ENCODE measurements around the gene GPR107. TPM values are rescaled to one million over a fixed set of nuclear protein-coding genes. Genes with fewer than 3 reads are reported as not detected.

Gene GPR107
- total and polyA plus RNA-seq, 2 donors (not counting 1 experiment from before 2014, with no cell fraction given): 10.4 to 28.1 TPM

DNA sequence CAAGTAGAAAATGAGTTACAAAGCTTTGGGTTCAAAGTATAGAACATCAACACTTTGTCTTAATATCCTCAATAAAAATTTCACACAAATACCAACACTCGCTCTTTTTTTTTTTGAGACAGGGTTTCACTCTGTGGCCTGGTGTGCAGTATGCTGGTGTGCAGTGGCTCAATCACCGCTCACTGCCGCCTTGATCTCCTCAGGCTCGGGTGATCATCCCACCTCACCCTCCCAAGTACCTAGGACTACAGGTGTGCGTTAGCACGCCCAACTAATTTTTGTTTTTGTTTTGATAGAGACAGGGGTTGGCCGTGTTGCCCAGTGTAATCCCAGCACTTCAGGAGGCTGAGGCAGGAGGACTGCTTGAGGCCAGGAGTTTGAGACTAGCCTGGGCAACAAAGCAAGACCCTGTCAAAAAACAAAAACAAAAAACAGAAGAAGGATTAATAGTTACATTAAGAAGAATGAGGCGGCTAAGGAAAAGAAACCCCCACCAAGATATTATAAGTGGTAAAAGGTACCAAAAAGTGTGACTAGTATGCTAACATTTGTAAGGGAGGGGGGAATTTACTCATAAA, 31.1 kb upstream of the GPR107 start:
- no peaks in the 10 kb centered on the region for H3K27me3 ChIP-seq (replicated peaks in 1 of 4; ENCODE audit: control extremely low read depth in 1 of 4, control insufficient read depth in 3 of 4, insufficient read depth in 4 of 4, low read length in 3 of 4)
- H3K9ac ChIP-seq (ENCODE audit: low read length): peak overlapping the region; percentile 46
- no CpG with 5 or more reads among the region's 8 CpGs for WGBS (ENCODE audit: insufficient coverage)
- CTCF ChIA-PET: interaction anchor here (0.9 to 2.1 kb wide), 7 partner anchors 9 to 85 kb away, joined by 3 to 8 read pairs (median 5); no protein-coding TSS in a partner anchor
- TF ChIP-seq EZH2 (IDR thresholded peaks at IDR 0.05; ENCODE audit: borderline replicate concordance, insufficient read depth, low read depth, low read length, poor library complexity, severe bottlenecking): no peak
- TF ChIP-seq, protein P1, sequence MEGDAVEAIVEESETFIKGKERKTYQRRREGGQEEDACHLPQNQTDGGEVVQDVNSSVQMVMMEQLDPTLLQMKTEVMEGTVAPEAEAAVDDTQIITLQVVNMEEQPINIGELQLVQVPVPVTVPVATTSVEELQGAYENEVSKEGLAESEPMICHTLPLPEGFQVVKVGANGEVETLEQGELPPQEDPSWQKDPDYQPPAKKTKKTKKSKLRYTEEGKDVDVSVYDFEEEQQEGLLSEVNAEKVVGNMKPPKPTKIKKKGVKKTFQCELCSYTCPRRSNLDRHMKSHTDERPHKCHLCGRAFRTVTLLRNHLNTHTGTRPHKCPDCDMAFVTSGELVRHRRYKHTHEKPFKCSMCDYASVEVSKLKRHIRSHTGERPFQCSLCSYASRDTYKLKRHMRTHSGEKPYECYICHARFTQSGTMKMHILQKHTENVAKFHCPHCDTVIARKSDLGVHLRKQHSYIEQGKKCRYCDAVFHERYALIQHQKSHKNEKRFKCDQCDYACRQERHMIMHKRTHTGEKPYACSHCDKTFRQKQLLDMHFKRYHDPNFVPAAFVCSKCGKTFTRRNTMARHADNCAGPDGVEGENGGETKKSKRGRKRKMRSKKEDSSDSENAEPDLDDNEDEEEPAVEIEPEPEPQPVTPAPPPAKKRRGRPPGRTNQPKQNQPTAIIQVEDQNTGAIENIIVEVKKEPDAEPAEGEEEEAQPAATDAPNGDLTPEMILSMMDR (IDR thresholded peaks at IDR 0.05): no peak
- Mint-ChIP-seq H3K9me3 (ENCODE audit: insufficient read depth) (no peaks in the 10 kb centered on the region), H3K4me3 (peak overlapping the region; percentile 88), H3K27me3 (no peaks in the 10 kb centered on the region), H3K4me1 (peaks cover 83% of the 10 kb centered on the region), H3K27ac (peak overlapping the region; percentile 98)
- H3K4me1 ChIP-seq (ENCODE audit: control insufficient read depth in 2 of 2, insufficient read depth in 2 of 2, low read length in 2 of 2): peaks cover 70 to 81% of the 10 kb centered on the region in 2 donors
- peak overlapping the region; percentile 72 for H3K4me2 ChIP-seq (replicated peaks; ENCODE audit: low read depth, low read length, poor library complexity, severe bottlenecking)
- ATAC-seq (ENCODE audit: low read depth) (peak; percentile 16), DNase-seq (no peak)
- POLR2A ChIA-PET: interaction anchor here (0.5 to 3.5 kb wide), 12 partner anchors 9 to 129 kb away, joined by 3 to 20 read pairs (median 10); no protein-coding TSS in a partner anchor
- H3K9me3 ChIP-seq (ENCODE audit: control extremely low read depth in 1 of 3, control insufficient read depth in 2 of 3, insufficient read depth in 1 of 3, low read length in 2 of 3): peaks cover 0 to 3% (median 0%) of the 10 kb centered on the region in 3 donors
- H3K4me3 ChIP-seq (ENCODE audit: control extremely low read depth in 1 of 5, extremely low read depth in 1 of 5, insufficient read depth in 1 of 5, low read depth in 2 of 5, low read length in 4 of 5): peak overlapping the region in 2 of 5 experiments; percentile 23
- intact Hi-C loops (cut with micrococcal nuclease): loop anchor here (2.0 to 5.0 kb wide), 3 partner anchors 16 to 35 kb away; no protein-coding TSS in a partner anchor
- H3K79me2 ChIP-seq (ENCODE audit: control insufficient read depth, insufficient read depth, low read length): peaks cover 100% of the 10 kb centered on the region
- no peaks in the 10 kb centered on the region for H4K20me1 ChIP-seq (ENCODE audit: control insufficient read depth, insufficient read depth, low read length, poor library complexity, severe bottlenecking)
- H3K36me3 ChIP-seq (replicated peaks in 1 of 2; ENCODE audit: control extremely low read depth in 1 of 2, control insufficient read depth in 1 of 2, extremely low read depth in 1 of 2, insufficient read depth in 2 of 2, low read length in 1 of 2): peaks cover 0 to 5% of the 10 kb centered on the region in 2 experiments
- no peak overlapping the region for H2AFZ ChIP-seq (ENCODE audit: insufficient read depth, low read depth, low read length, poor library complexity, severe bottlenecking)
- peak overlapping the region; percentile 87 to 95 for H3K27ac ChIP-seq (ENCODE audit: low read length in 2 of 2)
